CD4-positive, alpha-beta T cell treated with Interleukin-12 subunit alpha and Interleukin-12 subunit beta, for 1 hour (primary cell): ENCODE data around the gene MYRF.

Source experiments
- DNase-seq: peaks from one replicate; pipeline ENCODE4 v3.0.0-alpha.2; 2020

The MYRF gene

DNA sequence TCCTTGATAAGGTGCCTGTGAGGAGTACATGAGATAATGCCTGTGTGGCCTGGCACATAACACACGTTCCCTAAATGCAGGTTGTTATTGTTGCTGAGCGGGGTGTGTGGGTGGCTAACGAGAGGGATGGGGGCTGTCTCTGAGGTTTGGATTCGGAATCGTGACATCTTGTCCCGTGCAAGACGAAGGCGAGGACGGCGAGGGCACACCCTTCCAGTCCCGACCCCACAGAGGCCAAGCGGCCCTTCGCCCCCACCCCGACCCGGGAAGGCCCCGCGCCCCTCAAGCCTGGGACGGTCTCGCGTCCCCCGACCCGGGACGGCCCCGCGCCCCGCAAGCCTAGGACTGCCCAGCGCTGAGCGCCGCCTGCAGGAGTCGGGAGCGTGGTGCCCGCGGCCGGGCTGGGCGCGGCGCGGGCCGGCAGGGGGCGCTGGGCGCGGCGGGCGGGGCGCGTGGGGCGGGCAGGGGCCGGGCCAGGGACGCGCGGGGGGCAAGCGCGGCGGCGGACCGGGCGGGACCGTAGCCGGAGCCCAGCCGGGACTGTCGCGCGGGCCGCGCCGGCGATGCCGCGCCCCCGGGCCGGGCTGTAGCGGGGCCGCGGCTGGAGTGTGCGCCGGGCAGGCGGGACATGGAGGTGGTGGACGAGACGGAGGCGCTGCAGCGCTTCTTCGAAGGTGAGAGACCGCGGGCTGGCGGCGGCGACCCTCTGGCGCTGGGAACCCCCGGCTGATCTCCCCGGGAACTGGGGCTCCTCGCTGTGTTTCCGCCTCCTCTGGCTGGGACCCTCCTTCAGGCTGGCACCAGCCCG, at the start of gene MYRF:
Gene MYRF (plus strand): TSS at position 520 of the 808 bp plus-strand sequence. CDS start 109 bp downstream, at position 629.
- DNase-seq, result peak; percentile 68

DNA sequence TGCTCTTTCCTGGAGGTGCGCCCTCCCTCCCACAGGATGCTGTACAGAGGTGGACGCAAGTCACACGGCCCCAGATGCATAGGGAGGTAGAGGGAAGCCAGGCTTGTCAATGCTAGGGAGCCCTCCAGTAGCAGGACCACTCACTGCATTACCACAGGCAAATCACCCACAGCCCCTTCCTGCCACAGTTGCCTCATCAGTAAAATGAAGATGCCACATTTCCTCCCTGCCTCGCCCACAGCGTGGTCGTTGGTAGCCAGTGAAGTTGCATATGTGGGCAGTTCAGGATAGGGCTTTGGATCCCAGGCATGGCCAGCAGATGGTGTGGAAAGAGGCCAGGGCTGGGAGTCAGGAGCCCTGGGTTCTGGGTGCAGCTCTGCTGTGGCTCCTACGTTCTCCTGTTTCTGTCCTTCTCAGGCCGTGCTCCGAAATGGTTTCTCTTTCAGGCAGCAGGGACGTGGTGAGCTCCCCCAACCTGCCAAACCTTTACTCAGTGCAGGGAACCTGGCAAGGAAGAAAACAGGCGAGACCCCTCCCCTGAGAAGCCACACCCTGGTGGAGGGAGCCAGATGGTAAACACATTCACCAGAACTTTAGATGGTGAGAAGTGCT, 49.6 kb upstream of the MYRF start:
- DNase-seq, result no peak

DNA sequence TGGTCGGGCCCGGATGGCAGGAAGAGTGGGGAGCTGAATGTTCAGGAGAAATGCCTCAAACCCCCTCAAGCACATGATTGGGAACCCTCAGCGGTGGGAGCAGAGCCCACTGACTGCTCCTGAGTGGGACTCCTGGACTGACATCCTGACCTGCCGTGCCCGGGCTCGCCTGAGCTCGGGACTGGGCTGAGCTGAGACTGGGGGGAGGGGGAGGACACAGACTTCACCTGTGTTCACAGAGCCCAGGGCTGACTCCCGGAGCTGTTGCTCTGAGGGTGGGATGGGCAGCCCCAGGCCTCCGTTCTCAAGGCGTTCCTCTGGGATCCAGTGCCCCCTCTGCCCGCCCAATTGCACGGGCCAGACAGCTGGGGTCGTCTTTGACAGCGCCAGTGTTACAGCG, 47.6 kb upstream of the MYRF start:
- DNase-seq, result no peak

DNA sequence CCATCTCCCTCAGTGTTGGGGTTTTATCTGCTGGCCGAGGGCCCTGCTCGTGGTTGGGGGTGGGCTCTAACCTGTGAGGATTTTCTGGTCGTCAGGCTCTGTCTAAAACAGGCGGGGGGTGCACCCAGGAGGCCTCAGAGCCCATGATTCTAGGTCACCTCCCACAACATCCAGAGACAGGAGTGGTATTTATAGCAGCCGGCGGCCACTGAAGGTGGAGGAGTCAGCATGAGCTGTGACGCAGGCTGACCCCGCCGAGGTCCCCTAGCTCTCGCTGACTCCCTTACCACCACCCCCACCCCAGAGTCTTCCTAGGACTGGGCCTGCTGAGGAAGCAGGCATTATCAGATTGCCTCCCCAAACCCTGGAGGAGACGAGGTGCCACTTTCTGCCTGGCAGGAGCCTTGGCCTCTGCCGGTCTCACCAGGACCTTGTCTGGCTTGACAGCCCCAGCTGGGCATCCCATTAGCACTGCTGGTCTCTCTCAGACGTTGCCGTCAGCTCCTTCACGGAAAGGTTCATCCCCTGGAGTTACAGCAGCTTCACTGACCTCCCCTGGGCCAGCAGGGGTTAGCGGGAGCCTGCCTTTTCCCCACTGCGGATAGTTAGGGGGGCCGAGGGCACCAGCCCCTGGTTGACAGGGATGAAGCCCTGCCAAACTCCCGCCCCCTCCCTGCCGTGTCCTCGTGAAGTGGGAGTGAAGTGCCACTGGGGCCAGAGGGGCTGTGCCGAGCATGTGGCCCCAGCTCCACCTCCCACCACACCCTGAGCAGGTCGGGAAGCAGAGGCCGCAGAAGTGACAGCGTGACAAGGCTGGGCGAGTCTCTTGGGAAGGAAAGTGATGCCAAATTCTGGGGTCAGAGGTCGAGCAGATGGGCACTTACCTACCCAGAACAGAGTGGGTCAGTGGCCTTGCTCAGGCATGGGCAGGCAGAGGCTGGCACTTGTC, 45.7 kb upstream of the MYRF start:
- no peak for DNase-seq

DNA sequence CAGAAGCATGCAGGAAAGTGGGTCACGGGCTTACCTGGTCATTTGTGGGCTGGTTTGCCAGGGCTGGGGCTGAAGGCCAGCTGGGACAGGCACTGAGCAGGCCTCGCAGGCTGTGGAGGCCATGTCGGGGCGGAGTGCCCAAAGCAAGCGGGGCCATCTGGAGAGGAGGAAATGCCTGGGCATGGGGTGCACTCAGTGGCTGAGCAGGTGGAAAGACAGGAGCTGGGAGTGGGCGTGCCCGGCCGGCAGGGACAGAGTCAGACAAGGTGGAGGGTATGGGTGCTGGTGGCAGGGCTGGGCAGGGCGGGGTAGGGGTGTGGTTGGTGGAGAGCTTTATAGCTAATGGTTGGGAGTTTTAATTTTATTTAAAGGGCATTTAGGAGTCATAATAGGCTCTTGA, 44.9 kb upstream of the MYRF start:
- no peak for DNase-seq

DNA sequence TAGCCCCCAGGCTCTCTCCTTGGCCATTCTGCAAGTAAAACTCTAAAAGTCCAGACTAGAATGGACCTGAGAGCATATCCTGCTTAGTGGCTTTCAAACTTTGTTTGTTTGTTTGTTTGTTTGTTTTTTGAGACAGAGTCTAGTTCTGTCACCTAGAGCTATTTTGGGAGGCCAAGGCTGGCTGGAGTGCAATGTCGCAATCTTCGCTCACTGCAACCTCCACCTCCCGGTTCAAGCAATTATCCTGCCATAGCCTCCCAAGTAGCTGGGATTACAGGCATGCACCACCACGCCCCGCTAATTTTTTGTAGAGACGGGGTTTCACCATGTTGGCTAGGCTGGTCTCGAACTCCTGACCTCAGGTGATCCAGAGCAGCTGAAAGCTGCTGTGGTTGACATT, 43.3 kb upstream of the MYRF start:
- DNase-seq, result no peak

DNA sequence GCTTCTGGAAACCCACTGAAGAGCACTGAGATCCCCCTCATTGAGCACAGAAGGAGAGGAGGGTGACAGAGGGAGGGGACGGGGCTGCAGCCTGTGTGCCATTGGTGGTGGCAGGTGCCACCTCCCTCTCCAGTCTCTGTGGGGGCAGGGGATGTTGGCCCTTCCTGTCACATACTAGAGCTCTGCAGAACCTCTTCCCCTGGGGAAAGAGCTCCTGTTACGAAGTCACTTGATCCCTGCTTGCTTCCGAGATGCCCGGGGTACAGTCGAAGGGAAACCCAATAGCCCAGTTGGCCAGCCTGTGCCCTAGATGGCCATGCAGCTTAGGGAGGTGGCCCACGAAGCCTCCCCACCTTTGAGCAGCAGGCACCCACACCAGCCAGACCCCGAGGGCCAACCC, 42.9 kb upstream of the MYRF start:
- DNase-seq, result no peak

DNA sequence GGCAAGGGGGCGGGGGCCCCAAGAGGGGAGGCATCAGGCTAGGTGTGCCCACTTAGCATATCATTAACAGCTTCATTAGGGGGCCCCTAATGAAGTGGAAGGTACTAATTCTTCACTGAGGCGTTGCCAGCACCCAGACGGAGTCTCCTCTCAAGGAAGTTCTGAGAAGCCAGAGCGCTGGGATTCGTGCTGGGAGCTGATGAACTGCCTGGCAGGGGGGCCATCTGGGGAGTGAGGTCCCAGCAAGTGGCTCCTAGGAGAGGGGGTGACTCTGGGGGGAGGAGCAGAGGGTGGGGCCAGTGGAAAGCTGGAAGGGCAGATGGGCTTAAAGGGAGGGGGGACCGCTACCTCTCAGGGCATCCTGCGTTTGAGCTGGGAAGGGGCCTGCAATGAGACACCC, 42.4 kb upstream of the MYRF start:
- DNase-seq, result no peak

DNA sequence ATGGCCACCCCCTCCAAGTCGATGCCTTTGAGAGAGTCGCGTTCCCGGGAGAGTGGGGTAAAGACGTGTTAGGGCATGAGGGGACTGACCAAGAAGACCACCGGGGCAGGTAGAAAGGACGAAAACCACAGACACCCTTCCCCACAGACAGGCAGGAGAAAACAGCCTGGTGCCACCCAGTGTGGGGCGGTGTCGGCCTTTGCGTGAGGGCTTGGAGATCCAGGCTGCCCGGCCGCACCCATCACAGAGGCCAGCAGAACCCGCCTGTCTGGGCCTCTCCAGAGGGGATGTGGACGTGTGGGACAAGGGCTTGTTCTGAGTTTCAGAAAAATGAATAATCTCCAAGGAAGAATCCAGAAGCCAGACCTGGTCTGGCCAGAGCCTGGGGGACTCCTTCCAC, 41.4 kb upstream of the MYRF start:
- DNase-seq, result no peak

DNA sequence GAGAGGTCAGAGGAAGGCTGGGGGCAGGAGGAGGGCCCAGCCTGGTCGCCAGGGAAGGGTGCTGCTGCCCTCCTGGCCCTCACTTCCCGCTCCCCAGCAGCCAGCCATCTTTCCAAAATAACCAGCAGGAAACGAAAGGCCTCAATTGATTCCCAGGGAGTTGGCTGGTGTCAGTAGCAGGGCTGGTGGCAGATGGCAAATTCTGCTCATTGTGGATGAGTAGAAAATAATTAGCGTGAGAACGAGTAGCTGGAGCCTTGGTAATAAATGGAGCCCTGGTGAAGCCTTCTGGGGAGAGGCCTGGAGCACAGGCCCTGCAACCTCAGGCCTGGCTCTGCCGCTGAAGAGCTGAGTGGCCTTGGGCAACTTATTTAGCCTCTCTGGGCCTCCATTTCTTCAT, 40.9 kb upstream of the MYRF start:
- no peak for DNase-seq

DNA sequence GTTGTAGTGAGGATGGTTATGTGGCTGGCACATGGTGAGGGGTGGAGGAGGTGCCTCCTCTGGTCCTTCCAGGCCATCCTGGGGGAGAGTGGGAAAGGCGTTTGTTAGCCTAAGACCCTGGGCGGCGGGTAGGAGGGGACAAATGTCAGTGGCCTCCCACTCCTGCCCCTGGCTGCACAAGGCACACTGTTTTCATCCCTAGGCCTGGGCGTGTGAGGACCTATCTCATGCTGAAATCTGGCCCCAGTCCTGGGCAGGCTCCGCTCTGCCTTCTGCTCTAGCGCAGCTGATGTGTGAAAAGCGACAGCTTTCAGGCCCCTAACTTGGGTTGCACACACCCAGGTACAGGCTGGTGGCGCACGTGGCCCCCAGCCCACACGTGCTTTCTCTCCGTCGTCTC, 40.1 kb upstream of the MYRF start:
- no peak for DNase-seq

DNA sequence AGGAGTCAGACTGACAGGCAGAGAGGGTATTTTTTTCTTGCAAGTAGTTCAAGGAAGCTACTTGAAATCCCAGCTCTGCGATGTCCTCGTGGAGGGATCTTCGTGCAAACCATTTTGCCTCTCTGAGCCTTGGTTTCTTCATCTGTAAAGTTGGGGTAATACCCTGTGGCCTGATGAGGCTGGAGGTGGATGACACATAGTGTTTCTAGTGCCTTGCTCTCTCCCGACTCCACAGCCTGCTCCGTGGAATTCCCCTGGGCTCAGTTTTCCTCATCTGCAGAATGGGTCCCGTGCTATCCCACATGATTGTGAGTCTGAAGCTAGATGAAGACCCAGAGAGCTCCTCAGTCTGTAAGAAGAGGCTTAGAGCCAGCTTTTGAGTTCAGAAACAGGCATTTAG, 39.6 kb upstream of the MYRF start:
- no peak for DNase-seq

DNA sequence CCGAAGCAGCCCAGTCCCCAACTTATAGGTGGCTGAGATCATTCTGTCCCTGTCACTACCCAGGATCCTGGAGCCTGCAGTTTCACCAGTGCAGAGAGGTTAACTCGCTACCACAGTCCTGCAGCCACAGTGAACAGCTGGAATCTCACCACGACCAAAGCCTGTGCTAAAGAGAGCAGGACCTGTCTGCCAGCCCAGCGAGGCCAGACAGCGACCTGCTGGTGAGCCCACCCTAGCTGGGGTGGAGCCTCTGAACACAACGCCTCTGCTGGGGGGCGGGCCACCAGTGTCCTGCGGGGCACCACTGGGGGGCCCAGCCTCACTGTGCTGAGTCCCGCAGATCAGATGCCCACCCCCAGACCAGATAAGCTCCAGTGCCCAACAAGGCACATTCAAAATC, 39.0 kb upstream of the MYRF start:
- no peak for DNase-seq

DNA sequence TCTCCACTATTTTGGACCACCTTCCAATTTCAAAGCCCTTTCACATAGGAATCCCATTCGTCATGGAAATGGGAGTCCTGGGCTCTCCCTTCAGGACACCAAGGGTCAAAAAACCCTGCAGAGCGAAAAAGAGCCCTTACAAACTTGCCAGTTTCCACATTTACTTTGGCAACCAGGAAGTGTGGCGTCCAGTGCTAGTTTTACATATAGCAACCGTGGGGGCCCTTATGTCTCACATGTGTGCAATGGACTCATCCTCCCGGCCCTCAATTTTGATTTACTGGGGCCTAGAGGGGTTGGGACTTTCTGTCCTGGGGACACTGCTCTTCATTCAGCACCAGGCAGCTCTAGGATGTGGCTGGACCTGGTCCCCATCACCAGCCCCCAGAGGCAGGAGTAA, 38.5 kb upstream of the MYRF start:
- DNase-seq, result no peak

DNA sequence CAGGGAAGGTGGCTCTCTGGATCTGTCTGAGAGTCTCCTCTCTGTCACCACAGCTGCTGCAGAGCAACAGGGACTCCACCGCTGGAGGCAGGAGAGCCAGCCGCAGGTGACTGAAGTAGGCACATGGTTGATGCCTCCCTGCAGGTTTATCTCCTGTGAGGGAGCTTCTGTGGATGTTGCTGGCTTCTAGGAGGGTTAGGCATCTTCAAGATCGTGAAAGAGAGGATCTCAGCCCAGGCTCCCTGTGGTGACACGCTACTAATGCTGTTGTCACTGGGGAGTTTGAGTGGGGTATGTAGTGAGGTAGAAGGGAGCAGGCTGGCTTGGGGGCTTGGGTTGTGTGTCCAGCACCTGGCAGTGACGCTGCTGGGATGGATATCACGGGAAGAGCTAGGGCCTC, 38.1 kb upstream of the MYRF start:
- no peak for DNase-seq

DNA sequence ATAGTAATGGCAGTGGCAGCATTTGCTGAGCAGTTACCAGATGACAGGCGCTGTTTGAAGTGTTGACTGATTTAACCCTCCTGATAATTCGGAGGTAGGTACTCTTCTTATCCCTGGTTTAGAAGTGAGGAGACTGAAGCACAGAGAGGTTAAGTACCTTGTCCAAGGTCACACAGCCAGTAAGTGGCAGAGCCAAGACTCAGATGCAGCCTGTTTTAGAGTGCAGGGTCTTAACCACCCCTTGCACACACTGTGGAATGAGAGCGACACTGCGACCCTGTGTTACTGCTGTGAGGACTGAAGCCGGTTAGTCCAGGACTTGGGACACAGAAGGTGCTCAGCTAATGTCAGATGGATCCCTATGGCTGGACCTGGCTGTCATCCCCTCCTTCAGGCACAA, 37.5 kb upstream of the MYRF start:
- DNase-seq, result no peak

DNA sequence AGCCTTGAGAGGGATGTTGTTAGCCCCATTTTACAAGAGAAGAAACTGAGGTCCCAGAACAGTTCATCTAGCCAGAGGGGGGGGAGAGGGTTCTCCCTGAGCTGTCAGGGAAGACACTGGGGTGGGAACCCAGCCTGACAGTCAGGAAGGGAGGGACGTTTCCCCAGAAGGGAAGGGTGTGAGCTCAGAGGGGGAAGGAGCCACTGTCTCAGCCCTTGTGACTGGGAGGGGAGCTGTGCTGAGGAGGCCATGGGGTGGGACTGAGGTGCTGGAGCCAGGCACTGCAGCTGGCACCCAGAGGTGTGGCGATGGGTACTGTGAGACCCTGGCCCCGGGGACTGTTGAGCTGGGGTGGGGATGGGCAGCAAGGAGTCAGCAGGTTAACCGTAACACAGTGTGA, 36.6 kb upstream of the MYRF start:
- DNase-seq, result no peak

DNA sequence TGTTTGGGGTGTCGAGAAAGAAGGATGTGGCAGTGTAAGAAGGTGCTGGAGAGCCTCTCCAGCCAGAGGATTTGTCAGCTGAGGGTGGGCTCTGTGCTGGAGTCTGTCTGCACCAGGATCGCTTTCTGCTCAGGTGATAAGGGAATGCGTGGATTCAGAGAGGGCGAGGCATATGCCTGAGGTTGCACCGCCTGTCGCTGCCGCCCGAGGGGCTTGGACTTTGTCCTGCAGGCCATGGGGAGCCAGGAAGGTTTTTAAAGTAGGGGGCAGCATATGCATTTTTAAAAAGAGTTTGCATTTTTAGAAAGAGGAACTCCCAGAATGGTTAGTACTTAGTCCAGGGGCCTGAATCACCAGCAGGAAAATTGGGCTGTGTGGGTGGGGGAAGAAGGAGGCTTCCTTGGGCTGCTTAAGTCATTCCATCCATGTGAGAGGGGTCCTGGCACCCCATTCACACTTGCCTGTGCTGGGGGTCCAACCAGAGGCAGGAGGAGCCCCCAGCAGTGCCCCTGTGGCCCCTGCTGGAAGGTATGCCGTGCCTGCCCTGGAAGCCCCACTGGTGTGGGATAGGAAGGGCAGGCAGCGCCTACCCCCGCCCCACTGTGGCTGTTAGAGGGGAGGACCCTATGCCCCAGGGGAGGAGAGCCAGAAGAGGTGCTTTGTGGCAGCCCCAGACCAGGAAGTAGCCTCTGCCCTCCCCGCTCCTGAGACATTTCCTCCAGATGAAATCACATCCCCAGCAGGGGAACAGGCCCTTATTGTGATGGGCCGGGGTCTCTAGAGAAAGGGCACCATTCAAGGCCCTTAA, 35.8 kb upstream of the MYRF start:
- no peak for DNase-seq

DNA sequence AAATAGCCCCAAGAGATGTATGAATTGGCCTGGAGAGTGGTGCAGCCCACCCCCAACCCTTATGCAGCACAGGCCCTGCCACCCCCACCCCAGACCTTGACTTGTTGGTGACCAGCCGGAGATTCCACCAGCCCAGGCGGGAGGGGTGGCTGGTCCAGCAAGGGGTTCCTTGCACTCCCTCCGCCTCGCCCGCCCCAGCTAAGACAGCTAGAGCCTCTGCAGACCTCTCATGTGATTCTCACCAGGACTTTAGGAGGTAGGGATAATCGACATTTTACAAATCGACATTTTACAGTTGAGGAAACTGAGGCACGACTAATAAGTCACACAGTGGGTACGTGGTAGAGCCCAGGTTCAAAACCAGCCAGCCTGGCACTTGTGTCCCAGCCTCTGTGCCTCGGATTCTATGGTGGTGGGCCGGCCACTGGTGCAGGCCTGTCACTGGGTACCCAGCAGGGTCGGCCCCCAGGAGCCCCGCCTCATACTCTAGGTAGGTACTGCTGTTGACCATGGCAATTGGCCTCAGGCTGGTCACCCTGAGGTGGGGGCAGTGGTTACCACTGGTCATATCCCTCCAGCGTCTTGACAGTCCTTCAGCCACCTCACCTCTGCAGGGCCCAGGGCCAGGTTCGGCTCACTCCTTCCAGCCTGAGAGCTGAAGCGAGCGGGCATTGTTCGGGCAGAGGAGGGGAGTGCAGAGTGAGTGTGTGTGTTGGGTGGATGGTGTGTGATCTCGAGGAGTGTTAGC, 35.0 kb upstream of the MYRF start:
- DNase-seq, result no peak

DNA sequence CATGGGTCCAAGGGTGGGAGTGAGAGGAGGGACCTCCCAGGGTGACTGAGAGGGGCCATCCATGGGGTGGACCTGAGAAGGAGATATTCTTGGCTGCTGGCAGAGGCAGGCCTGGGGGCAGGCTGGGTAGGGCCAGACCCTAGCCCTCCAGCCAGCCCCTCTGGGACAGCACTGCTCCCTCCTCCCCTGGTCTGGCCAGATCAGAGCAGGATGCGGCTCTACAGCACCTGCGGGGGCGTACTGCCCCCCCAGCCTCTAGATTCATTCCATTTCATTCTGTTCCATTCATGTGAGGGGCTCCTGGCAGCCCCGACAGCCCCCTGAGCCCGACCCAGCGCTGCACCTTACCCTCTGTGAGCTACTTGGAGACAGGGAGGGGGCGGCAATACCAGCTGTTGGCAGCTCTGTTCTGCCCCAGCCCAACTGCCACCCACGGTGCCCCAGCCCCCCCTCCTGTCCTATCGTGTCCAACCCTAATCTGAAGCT, 34.3 kb upstream of the MYRF start:
- no peak for DNase-seq

DNA sequence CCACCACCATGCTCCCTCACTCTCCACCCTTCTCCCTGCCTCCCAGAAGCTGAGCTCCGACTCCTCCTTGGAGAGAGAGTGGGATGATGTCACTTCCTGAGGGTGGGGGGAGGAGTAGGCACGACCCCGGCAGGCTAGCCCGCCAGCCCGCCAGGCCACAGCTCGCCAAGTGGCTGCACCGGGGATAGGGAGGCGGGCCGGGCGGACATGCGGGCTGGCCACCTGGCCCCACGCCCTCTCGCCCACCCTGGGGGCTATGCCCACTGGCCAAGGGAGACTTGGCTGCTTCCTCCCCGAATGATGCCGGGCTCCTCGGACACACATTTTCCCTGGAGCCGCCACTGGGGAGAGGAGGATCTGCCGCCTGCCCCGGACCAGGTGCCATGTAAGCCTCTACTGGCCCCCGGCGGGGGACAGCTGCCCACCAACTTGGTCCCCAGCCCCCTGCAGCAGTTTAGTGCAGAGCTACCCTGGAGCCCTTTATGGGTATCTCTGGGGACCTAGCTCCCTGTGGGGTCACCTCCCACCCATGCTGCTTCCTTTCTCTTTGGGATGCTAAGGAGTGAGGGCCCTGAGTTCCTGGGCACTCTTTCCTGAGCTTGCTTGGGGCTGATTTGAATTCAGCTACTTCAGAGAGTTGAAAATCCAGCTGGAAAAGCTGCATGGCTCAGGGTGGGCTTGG, 33.7 kb upstream of the MYRF start:
- DNase-seq, result no peak
